OCI-LY7 (cell line): ENCODE data around the gene VPS45. TPM values are rescaled to one million over a fixed set of nuclear protein-coding genes. Genes with fewer than 3 reads are reported as not detected.

Source experiments
- BruUV-seq: library from RNA; stranded (reverse); fragments of 400-500 nt; replicated peaks from 2 replicates; lab custom pipeline; 2021; lab: Mats Ljungman, UMichigan
- CTCF ChIA-PET: fragments of 300-600 bp; sonication (Branson Sonifier 250); formaldehyde crosslinking; loops from one replicate; lab custom pipeline; 2022; ENCODE audit warnings: antibody characterized with exemption; ENCODE audit not compliant: unreplicated experiment; lab: Charles Lee
- POLR2A ChIA-PET: fragments of 300-600 bp; sonication (Branson Sonifier 250); formaldehyde crosslinking; loops from one replicate; lab custom pipeline; 2022; ENCODE audit warnings: antibody characterized with exemption; lab: Charles Lee
- DNase-seq: peaks from one replicate; pipeline ENCODE4 v3.0.0-alpha.2; 2015; ENCODE audit warnings: low spot score
- H2AFZ ChIP-seq: fragments of 200-600 bp; sonication (generic), shearing (Covaris generic); 2 replicates; pipeline ENCODE4 v1.6.1; 2014; ENCODE audit warnings: mild to moderate bottlenecking, antibody characterized with exemption, low read length, moderate library complexity
- H3K27ac ChIP-seq: fragments of 200-600 bp; sonication (generic); 2 replicates; pipeline ENCODE4 v1.5.1; 2014; ENCODE audit warnings: mixed run types, low read depth, mild to moderate bottlenecking, moderate library complexity, low read length, inconsistent platforms; ENCODE audit not compliant: poor library complexity, severe bottlenecking
- H3K36me3 ChIP-seq: fragments of 200-600 bp; sonication (generic); 2 replicates; pipeline ENCODE4 v1.6.1; 2014; ENCODE audit warnings: mild to moderate bottlenecking, antibody characterized with exemption, low read length, moderate library complexity, mixed read lengths; ENCODE audit not compliant: insufficient read depth
- H3K4me1 ChIP-seq: fragments of 200-600 bp; sonication (generic); 2 replicates; pipeline ENCODE4 v1.5.1; 2014; ENCODE audit warnings: mild to moderate bottlenecking, low read length; ENCODE audit not compliant: insufficient read depth, poor library complexity, severe bottlenecking
- H3K4me2 ChIP-seq: fragments of 200-600 bp; sonication (generic); 2 replicates; pipeline ENCODE4 v1.6.1; 2014; ENCODE audit warnings: mild to moderate bottlenecking, low read length
- H3K4me3 ChIP-seq: fragments of 200-600 bp; sonication (generic); 2 replicates; pipeline ENCODE4 v1.5.1; 2014; ENCODE audit warnings: mild to moderate bottlenecking, low read depth, low read length; ENCODE audit not compliant: poor library complexity, severe bottlenecking
- H3K79me2 ChIP-seq: fragments of 200-600 bp; sonication (generic); 2 replicates; pipeline ENCODE4 v1.6.1; 2016; ENCODE audit warnings: low read depth, mild to moderate bottlenecking, low read length, moderate library complexity, mixed read lengths; ENCODE audit not compliant: insufficient read depth
- H3K9me2 ChIP-seq: fragments of 200-600 bp; sonication (generic); 2 replicates; pipeline ENCODE4 v1.6.1; 2016; ENCODE audit warnings: mild to moderate bottlenecking, low read length, mixed read lengths; ENCODE audit not compliant: insufficient read depth
- H3K9me3 ChIP-seq: fragments of 200-600 bp; sonication (generic); 2 replicates; pipeline ENCODE4 v1.6.1; 2014; ENCODE audit warnings: mild to moderate bottlenecking, mixed run types, low read length, mixed read lengths
- H4K20me1 ChIP-seq: fragments of 200-600 bp; sonication (generic); 2 replicates; pipeline ENCODE4 v1.6.1; 2014; ENCODE audit warnings: mild to moderate bottlenecking, antibody characterized with exemption, low read length, moderate library complexity, mixed read lengths; ENCODE audit not compliant: insufficient read depth
- CTCF ChIP-seq: fragments of 200-600 bp; sonication (generic); conservative IDR thresholded peaks from 2 replicates; pipeline ENCODE4 v1.5.1; 2014; ENCODE audit warnings: mild to moderate bottlenecking, antibody characterized with exemption, low read length, moderate library complexity, mixed read lengths
- EZH2phosphoT487 ChIP-seq: fragments of 200-600 bp; sonication (generic); IDR thresholded peaks from 2 replicates; pipeline ENCODE4 v1.6.1; 2018; ENCODE audit warnings: low read depth, borderline replicate concordance, mild to moderate bottlenecking, mixed run types, antibody characterized with exemption, low read length, moderate library complexity, mixed read lengths
- intact Hi-C: fragments of 100-400 bp; cut with micrococcal nuclease; formaldehyde crosslinking; loops from one replicate; pipeline ENCODE4 v1.10.0; 2022; ENCODE audit not compliant: unreplicated experiment
- total RNA-seq, 2 experiments: library from RNA; depleted of rRNA in 1 of 2; stranded (reverse); fragments of >200 nt in 1 of 2; shearing (Covaris generic) in 1 of 2; gene quantifications; 2 replicates each; pipeline ENCODE4 v1.2.3, GENCODE V29; 2014 to 2022

Gene VPS45
- total RNA-seq, 2 experiments from 2014 or later, result 40.2 to 54.4 TPM

- no peak for DNase-seq
- Histone ChIP-seq H3K4me3 (no peak overlapping the region), H3K36me3 (peaks cover 46% of the 10 kb centered on the region), H3K9me3 (peaks cover 5% of the 10 kb centered on the region; the same call in 1 of the 2 replicates), H2AFZ (no peak overlapping the region), H3K4me2 (no peak overlapping the region), H3K79me2 (no peaks in the 10 kb centered on the region), H3K9me2 (no peaks in the 10 kb centered on the region), H4K20me1 (no peaks in the 10 kb centered on the region), H3K4me1 (no peaks in the 10 kb centered on the region), H3K27ac (no peak overlapping the region)
- intact Hi-C loops, result no loop called here
- no peak for TF ChIP-seq EZH2phosphoT487
- no peak for TF ChIP-seq CTCF
- ChIA-PET CTCF (no interaction called here), POLR2A (interaction anchor here (0.8 to 1.5 kb wide), 3 partner anchors 9 to 39 kb away, joined by 3 to 5 read pairs (median 4); no protein-coding TSS in a partner anchor)
- BruUV-seq, result no TSS peak
These were observed 42.5 kb downstream of the VPS45 start for GRCh38 chr1:150110116-150110515.

GRCh38 chr1:150111670-150112069 is 44.1 kb downstream of the VPS45 start:
- Histone ChIP-seq H3K36me3 (peaks cover 54% of the 10 kb centered on the region), H4K20me1 (no peaks in the 10 kb centered on the region), H3K4me1 (no peaks in the 10 kb centered on the region), H2AFZ (no peak overlapping the region), H3K4me3 (no peak overlapping the region), H3K4me2 (no peak overlapping the region), H3K27ac (no peak overlapping the region), H3K79me2 (no peaks in the 10 kb centered on the region), H3K9me3 (peaks cover 10% of the 10 kb centered on the region; the same call in 1 of the 2 replicates), H3K9me2 (no peaks in the 10 kb centered on the region)
- no peak for DNase-seq
- POLR2A ChIA-PET, result interaction anchor here (0.8 to 1.2 kb wide), 3 partner anchors 17 to 76 kb away, joined by 3 to 4 read pairs (median 3); no protein-coding TSS in a partner anchor
- BruUV-seq, result no TSS peak
- CTCF ChIA-PET, result no interaction called here
- TF ChIP-seq EZH2phosphoT487 (no peak), CTCF (no peak)
- intact Hi-C loops, result no loop called here

GRCh38 chr1:150115121-150115520 is 47.5 kb downstream of the VPS45 start:
- Histone ChIP-seq H3K4me1 (no peaks in the 10 kb centered on the region), H3K4me2 (no peak overlapping the region), H3K9me2 (no peaks in the 10 kb centered on the region), H3K36me3 (peaks cover 56% of the 10 kb centered on the region), H3K79me2 (no peaks in the 10 kb centered on the region), H2AFZ (no peak overlapping the region), H3K4me3 (no peak overlapping the region), H4K20me1 (no peaks in the 10 kb centered on the region), H3K9me3 (peaks cover 10% of the 10 kb centered on the region; the same call in 1 of the 2 replicates), H3K27ac (no peak overlapping the region)
- no TSS peak for BruUV-seq
- intact Hi-C loops, result no loop called here
- TF ChIP-seq CTCF (no peak), EZH2phosphoT487 (no peak)
- ChIA-PET CTCF (no interaction called here), POLR2A (no interaction called here)
- DNase-seq, result no peak
